GM06990 (cell line): ENCODE measurements around the gene GOLPH3.
"Not testable (repeated sequence)": the region's sequence is repeated elsewhere in the genome, so short reads cannot be mapped to it uniquely, and the experiment has no call there.

Source experiments
- DNase-seq: peaks from one replicate; pipeline ENCODE4 v3.0.0-alpha.2; 2011; ENCODE audit not compliant: insufficient read length; ENCODE audit errors: extremely low read depth
- H3K27me3 ChIP-seq: replicated peaks from 2 replicates; pipeline ENCODE4 v1.6.0; 2011; ENCODE audit warnings: low read length; ENCODE audit not compliant: control insufficient read depth, insufficient read depth
- H3K36me3 ChIP-seq: 2 replicates; pipeline ENCODE4 v1.5.1; 2011; ENCODE audit warnings: low read length; ENCODE audit not compliant: control insufficient read depth, insufficient read depth
- H3K4me3 ChIP-seq: replicated peaks from 2 replicates; pipeline ENCODE4 v1.5.1; 2011; ENCODE audit warnings: low read depth, mild to moderate bottlenecking, control low read depth, low read length
- CTCF ChIP-seq: IDR thresholded peaks from 2 replicates; pipeline ENCODE4 v1.5.1; 2011; ENCODE audit warnings: low read length, control low read depth, mild to moderate bottlenecking, inconsistent platforms; ENCODE audit not compliant: insufficient read depth, poor library complexity, severe bottlenecking

Gene GOLPH3

GRCh38 chr5:32173267-32174010 lies 680 bp downstream of the GOLPH3 start:
- H3K4me3 ChIP-seq: peak overlapping the region; percentile 76

DNA sequence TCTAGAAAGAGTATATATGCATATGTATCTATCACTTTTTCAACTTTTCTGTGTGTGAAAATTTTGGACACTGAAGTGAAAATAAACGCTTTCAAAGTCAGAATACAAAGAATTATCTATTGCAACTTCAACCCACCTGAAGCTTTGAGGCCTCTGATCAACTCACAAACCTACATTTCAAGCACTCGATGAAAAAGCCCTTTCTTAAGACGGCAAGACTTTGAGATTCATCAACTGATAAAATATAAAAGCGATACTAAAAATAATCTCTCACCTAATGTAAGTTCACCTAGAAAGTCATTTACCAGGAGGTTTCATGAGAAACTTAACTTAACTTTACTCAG lies 1.2 kb downstream of the GOLPH3 start:
- TF ChIP-seq CTCF: no peak
- Histone ChIP-seq H3K4me3 (peak overlapping the region; percentile 76), H3K27me3 (no peaks in the 10 kb centered on the region), H3K36me3 (peaks cover 6% of the 10 kb centered on the region)
- DNase-seq: no peak

More at GRCh38 chr5:32173267-32174010, 680 bp downstream of the GOLPH3 start:
- no peak for TF ChIP-seq CTCF
- DNase-seq: peak; percentile 54
- Histone ChIP-seq H3K36me3 (peaks cover 5% of the 10 kb centered on the region), H3K27me3 (no peaks in the 10 kb centered on the region)

GRCh38 chr5:32172186-32172911 lies 1.8 kb downstream of the GOLPH3 start:
- not testable (repeated sequence) for H3K27me3 ChIP-seq, DNase-seq, H3K36me3 ChIP-seq
- H3K4me3 ChIP-seq: peak overlapping the region; percentile 76

DNA sequence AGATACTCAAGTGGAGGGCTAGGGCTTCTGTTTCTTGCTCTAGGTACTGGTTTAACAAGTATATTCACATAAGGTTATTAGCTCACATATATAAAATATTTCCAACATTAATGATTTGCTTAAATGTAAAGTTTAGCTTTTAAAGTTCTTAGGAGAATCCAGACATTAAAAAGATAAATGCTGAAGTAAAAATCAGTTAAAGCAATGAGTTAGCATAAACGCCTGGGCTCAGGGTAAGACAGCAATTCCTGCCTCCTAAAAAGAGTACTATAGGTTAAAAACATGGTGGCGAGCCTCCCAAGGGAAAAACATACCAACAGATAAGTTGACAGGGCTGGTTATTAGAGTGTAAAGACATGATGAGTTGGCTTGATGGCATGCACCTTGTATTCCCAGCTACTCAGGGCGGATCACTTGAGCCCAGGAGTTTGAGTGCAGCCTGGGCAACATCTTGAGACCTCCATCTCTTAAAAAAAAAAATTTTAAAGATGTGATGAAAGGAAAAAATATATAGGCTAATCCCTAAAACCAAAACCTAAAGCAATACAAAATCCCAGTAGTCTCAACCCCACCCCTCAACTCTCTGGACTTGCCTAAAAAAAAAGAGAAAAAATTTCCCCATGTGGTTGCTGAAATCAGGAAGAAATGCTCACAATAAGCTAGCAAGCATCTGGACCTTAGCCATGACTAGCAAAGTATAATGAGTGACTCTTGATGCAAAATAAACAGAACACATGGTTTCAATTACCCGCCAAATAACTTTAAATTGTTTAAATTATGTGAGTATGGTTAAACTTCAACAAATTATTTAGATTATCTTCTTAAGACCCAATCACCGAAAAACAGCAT lies 3.6 kb downstream of the GOLPH3 start:
- H3K36me3 ChIP-seq: peaks cover 6% of the 10 kb centered on the region
- no peak overlapping the region for H3K4me3 ChIP-seq
- TF ChIP-seq CTCF: no peak
- H3K27me3 ChIP-seq: no peaks in the 10 kb centered on the region
- no peak for DNase-seq

GRCh38 chr5:32168460-32169033 lies 5.6 kb downstream of the GOLPH3 start:
- DNase-seq: no peak
- TF ChIP-seq CTCF: no peak
- H3K4me3 ChIP-seq: no peak overlapping the region
- H3K36me3 ChIP-seq: peaks cover 6% of the 10 kb centered on the region
- no peaks in the 10 kb centered on the region for H3K27me3 ChIP-seq
